Measurements from ENCODE around the gene MGMT. TPM values are rescaled to one million over a fixed set of nuclear protein-coding genes. Genes with fewer than 3 reads are reported as not detected.
A peak's percentile ranks its signal among the peaks of the same experiment; 100 is the strongest.

The MGMT gene
- polyA plus RNA-seq, 4 donors = 9.8 to 22.4 (median 17.9) TPM

DNA sequence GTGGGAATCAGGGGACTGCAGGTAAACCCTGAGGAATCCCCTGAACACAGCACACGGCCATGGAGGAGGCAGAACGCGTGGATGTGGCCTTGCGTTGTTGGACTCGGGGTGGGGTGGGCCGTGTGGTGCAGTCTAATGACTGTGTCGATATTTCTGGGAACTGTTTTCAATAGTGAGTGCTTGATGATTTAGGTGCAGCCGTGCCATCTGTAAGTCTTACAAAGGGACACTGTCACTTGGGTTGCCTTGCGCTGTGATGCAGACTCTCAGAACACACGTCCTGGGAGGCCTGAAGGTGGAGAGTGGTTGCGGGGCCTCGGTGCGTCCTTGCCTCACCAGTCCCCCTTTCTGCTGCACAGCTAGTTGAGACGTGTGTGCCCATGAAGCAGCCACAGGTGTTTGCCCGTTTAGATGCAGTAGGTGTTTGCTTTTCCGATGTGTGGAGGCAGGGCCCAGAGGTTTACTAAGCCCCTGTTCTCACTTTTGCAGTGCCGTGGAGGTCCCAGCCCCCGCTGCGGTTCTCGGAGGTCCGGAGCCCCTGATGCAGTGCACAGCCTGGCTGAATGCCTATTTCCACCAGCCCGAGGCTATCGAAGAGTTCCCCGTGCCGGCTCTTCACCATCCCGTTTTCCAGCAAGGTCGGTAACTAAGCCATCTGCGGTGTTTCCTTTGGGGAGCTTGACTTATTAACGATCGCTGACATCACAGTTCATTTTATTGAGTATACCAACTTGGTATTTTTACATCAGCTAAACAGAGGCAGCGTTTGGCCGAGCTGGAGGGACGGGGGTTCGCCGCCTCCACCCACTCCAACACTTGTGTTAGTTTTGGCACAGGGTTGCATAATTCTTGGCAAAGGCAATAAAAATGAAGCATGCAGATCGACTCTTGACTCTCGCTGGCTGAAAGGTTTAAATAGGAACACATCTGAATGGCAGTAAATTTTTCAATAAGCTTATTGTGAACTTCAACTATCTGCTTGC is 240.7 kb downstream of the MGMT start:
- Histone ChIP-seq H3K9me3 (ENCODE audit: control insufficient read depth in 2 of 2, insufficient read depth in 1 of 2, low read depth in 1 of 2, low read length in 1 of 2) (no peaks in the 10 kb centered on the region), H3K27me3 (ENCODE audit: control insufficient read depth in 3 of 3, insufficient read depth in 3 of 3, low read length in 3 of 3) (no peaks in the 10 kb centered on the region), H3K4me3 (ENCODE audit: low read depth in 1 of 3, low read length in 3 of 3) (no peak overlapping the region), H3K27ac (ENCODE audit: low read depth in 1 of 3, low read length in 2 of 3) (no peak overlapping the region), H3K36me3 (ENCODE audit: control insufficient read depth in 3 of 3, insufficient read depth in 2 of 3, low read depth in 1 of 3, low read length in 3 of 3) (peaks cover 0 to 24% (median 4%) of the 10 kb centered on the region in 3 donors), H3K4me1 (ENCODE audit: control insufficient read depth in 3 of 3, insufficient read depth in 2 of 3, low read depth in 1 of 3, low read length in 2 of 3) (no peaks in the 10 kb centered on the region)
- DNase-seq = no peak
- WGBS, 3 donors = 79 to 91% (median 90%) methylated on average over 37 of the region's 37 CpGs
- FAIRE-seq = no peak

GRCh38 chr10:129709101-129709500 is 242.1 kb downstream of the MGMT start:
- no peak for DNase-seq
- peaks cover 0 to 30% (median 4%) of the 10 kb centered on the region in 3 donors for H3K36me3 ChIP-seq (ENCODE audit: control insufficient read depth in 3 of 3, insufficient read depth in 2 of 3, low read depth in 1 of 3, low read length in 3 of 3)
- H3K4me3 ChIP-seq (ENCODE audit: low read depth in 1 of 3, low read length in 3 of 3) = no peak overlapping the region
- no peaks in the 10 kb centered on the region for H3K9me3 ChIP-seq (ENCODE audit: control insufficient read depth in 2 of 2, insufficient read depth in 1 of 2, low read depth in 1 of 2, low read length in 1 of 2)
- WGBS, 3 donors = 83 to 94% (median 93%) methylated on average over 7 of the region's 7 CpGs
- H3K27ac ChIP-seq (ENCODE audit: low read depth in 1 of 3, low read length in 2 of 3) = no peak overlapping the region
- no peaks in the 10 kb centered on the region for H3K27me3 ChIP-seq (ENCODE audit: control insufficient read depth in 3 of 3, insufficient read depth in 3 of 3, low read length in 3 of 3)
- H3K4me1 ChIP-seq (ENCODE audit: control insufficient read depth in 3 of 3, insufficient read depth in 2 of 3, low read depth in 1 of 3, low read length in 2 of 3) = no peaks in the 10 kb centered on the region
- FAIRE-seq = no peak

GRCh38 chr10:129709627-129710509 is 242.8 kb downstream of the MGMT start:
- no peaks in the 10 kb centered on the region for H3K27me3 ChIP-seq (ENCODE audit: control insufficient read depth in 3 of 3, insufficient read depth in 3 of 3, low read length in 3 of 3)
- H3K36me3 ChIP-seq (ENCODE audit: control insufficient read depth in 3 of 3, insufficient read depth in 2 of 3, low read depth in 1 of 3, low read length in 3 of 3) = peaks cover 0 to 30% (median 4%) of the 10 kb centered on the region in 3 donors
- H3K27ac ChIP-seq (ENCODE audit: low read depth in 1 of 3, low read length in 2 of 3) = no peak overlapping the region
- no peaks in the 10 kb centered on the region for H3K9me3 ChIP-seq (ENCODE audit: control insufficient read depth in 2 of 2, insufficient read depth in 1 of 2, low read depth in 1 of 2, low read length in 1 of 2)
- no peak for DNase-seq
- FAIRE-seq = no peak
- H3K4me1 ChIP-seq (ENCODE audit: control insufficient read depth in 3 of 3, insufficient read depth in 2 of 3, low read depth in 1 of 3, low read length in 2 of 3) = no peaks in the 10 kb centered on the region
- no peak overlapping the region for H3K4me3 ChIP-seq (ENCODE audit: low read depth in 1 of 3, low read length in 3 of 3)
- WGBS, 3 donors = 94 to 96% (median 94%) methylated on average over 16 of the region's 16 CpGs

GRCh38 chr10:129710510-129710847 is 243.4 kb downstream of the MGMT start:
- WGBS, 3 donors = 72 to 87% (median 79%) methylated on average over 4 of the region's 4 CpGs
- Histone ChIP-seq H3K4me3 (ENCODE audit: low read depth in 1 of 3, low read length in 3 of 3) (no peak overlapping the region), H3K9me3 (ENCODE audit: control insufficient read depth in 2 of 2, insufficient read depth in 1 of 2, low read depth in 1 of 2, low read length in 1 of 2) (no peaks in the 10 kb centered on the region), H3K27ac (ENCODE audit: low read depth in 1 of 3, low read length in 2 of 3) (no peak overlapping the region), H3K27me3 (ENCODE audit: control insufficient read depth in 3 of 3, insufficient read depth in 3 of 3, low read length in 3 of 3) (no peaks in the 10 kb centered on the region), H3K36me3 (ENCODE audit: control insufficient read depth in 3 of 3, insufficient read depth in 2 of 3, low read depth in 1 of 3, low read length in 3 of 3) (peaks cover 0 to 30% (median 4%) of the 10 kb centered on the region in 3 donors), H3K4me1 (ENCODE audit: control insufficient read depth in 3 of 3, insufficient read depth in 2 of 3, low read depth in 1 of 3, low read length in 2 of 3) (no peaks in the 10 kb centered on the region)
- DNase-seq = no peak
- FAIRE-seq = no peak

GRCh38 chr10:129711291-129711690 is 244.2 kb downstream of the MGMT start:
- Histone ChIP-seq H3K4me3 (ENCODE audit: low read depth in 1 of 3, low read length in 3 of 3) (no peak overlapping the region), H3K27ac (ENCODE audit: low read depth in 1 of 3, low read length in 2 of 3) (no peak overlapping the region), H3K27me3 (ENCODE audit: control insufficient read depth in 3 of 3, insufficient read depth in 3 of 3, low read length in 3 of 3) (no peaks in the 10 kb centered on the region), H3K36me3 (ENCODE audit: control insufficient read depth in 3 of 3, insufficient read depth in 2 of 3, low read depth in 1 of 3, low read length in 3 of 3) (peaks cover 0 to 27% (median 4%) of the 10 kb centered on the region in 3 donors), H3K4me1 (ENCODE audit: control insufficient read depth in 3 of 3, insufficient read depth in 2 of 3, low read depth in 1 of 3, low read length in 2 of 3) (no peaks in the 10 kb centered on the region), H3K9me3 (ENCODE audit: control insufficient read depth in 2 of 2, insufficient read depth in 1 of 2, low read depth in 1 of 2, low read length in 1 of 2) (no peaks in the 10 kb centered on the region)
- FAIRE-seq (no peak), DNase-seq (no peak)
- WGBS, 3 donors = 75 to 86% (median 83%) methylated on average over 6 of the region's 6 CpGs

- 91 to 98% (median 94%) methylated on average over 8 of the region's 8 CpGs for WGBS, 3 donors
- Histone ChIP-seq H3K27me3 (ENCODE audit: control insufficient read depth in 3 of 3, insufficient read depth in 3 of 3, low read length in 3 of 3) (no peaks in the 10 kb centered on the region), H3K36me3 (ENCODE audit: control insufficient read depth in 3 of 3, insufficient read depth in 2 of 3, low read depth in 1 of 3, low read length in 3 of 3) (peaks cover 0 to 26% (median 4%) of the 10 kb centered on the region in 3 donors), H3K4me3 (ENCODE audit: low read depth in 1 of 3, low read length in 3 of 3) (no peak overlapping the region), H3K9me3 (ENCODE audit: control insufficient read depth in 2 of 2, insufficient read depth in 1 of 2, low read depth in 1 of 2, low read length in 1 of 2) (no peaks in the 10 kb centered on the region), H3K4me1 (ENCODE audit: control insufficient read depth in 3 of 3, insufficient read depth in 2 of 3, low read depth in 1 of 3, low read length in 2 of 3) (no peaks in the 10 kb centered on the region), H3K27ac (ENCODE audit: low read depth in 1 of 3, low read length in 2 of 3) (no peak overlapping the region)
- DNase-seq (no peak), FAIRE-seq (no peak)
These were observed 245.0 kb downstream of the MGMT start for GRCh38 chr10:129712000-129712399.

DNA sequence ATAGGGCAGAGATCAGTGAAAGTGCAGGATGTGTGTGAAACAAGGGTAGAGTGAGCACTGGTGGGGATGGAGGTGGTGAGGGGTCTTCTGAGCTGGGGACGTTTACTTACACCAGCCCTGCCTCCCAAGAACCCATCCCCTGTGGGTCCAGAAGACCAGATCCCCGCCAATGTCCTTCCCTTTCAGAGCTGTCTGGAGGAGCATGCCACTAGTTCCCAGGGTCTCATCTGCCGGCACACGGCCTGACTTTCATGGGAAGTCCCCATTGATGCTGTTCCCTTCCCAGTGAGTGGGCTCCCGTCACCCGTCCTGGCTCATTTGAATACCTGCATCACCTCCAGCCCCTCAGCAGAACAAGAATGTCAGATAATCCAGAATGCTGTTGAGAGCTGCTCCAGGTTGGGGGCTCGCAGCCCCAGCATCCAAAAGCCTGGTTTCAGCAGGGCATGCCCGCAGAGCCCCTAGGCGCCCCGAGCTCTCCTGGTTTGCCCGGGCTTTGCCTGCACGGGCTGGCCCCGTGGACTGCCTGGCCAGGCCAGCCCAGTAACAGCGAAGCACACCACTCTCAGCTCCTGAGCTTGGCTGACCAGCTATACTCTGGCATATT is 246.7 kb downstream of the MGMT start:
- FAIRE-seq = no peak
- Histone ChIP-seq H3K9me3 (ENCODE audit: control insufficient read depth in 2 of 2, insufficient read depth in 1 of 2, low read depth in 1 of 2, low read length in 1 of 2) (no peaks in the 10 kb centered on the region), H3K36me3 (ENCODE audit: control insufficient read depth in 3 of 3, insufficient read depth in 2 of 3, low read depth in 1 of 3, low read length in 3 of 3) (peaks cover 0 to 17% (median 4%) of the 10 kb centered on the region in 3 donors), H3K27ac (ENCODE audit: low read depth in 1 of 3, low read length in 2 of 3) (no peak overlapping the region), H3K27me3 (ENCODE audit: control insufficient read depth in 3 of 3, insufficient read depth in 3 of 3, low read length in 3 of 3) (no peaks in the 10 kb centered on the region), H3K4me3 (ENCODE audit: low read depth in 1 of 3, low read length in 3 of 3) (no peak overlapping the region), H3K4me1 (ENCODE audit: control insufficient read depth in 3 of 3, insufficient read depth in 2 of 3, low read depth in 1 of 3, low read length in 2 of 3) (no peaks in the 10 kb centered on the region)
- DNase-seq = no peak
- WGBS, 3 donors = 92 to 95% (median 95%) methylated on average over 14 of the region's 14 CpGs

DNA sequence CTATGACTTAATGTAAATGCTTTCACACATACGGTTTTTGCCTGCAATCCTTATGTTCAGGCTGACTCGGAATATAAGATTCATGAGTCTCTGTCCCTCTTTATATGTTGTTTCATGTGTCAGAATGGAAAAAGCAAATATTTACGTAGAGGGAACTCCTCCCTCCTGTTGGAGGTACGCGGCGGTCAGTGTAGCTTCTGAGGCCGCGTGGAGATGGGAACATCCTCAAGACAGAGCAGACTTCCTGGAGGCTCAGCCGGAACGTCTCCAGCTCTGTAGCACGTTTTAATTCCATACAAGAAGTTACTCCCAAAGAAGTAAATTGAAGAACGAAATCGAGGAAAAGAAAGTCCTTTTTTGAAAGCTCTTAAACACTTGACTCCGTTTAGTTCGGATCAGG is 248.8 kb downstream of the MGMT start:
- peaks cover 0 to 20% (median 0%) of the 10 kb centered on the region in 3 donors for H3K36me3 ChIP-seq (ENCODE audit: control insufficient read depth in 3 of 3, insufficient read depth in 2 of 3, low read depth in 1 of 3, low read length in 3 of 3)
- H3K9me3 ChIP-seq (ENCODE audit: control insufficient read depth in 2 of 2, insufficient read depth in 1 of 2, low read depth in 1 of 2, low read length in 1 of 2) = peaks cover 0 to 2% of the 10 kb centered on the region in 2 donors
- DNase-seq (peak in 1 of 2 donors; percentile 9), FAIRE-seq (no peak)
- no peak overlapping the region for H3K27ac ChIP-seq (ENCODE audit: low read depth in 1 of 3, low read length in 2 of 3)
- 68 to 89% (median 84%) methylated on average over 15 of the region's 15 CpGs for WGBS, 3 donors
- H3K4me1 ChIP-seq (ENCODE audit: control insufficient read depth in 3 of 3, insufficient read depth in 2 of 3, low read depth in 1 of 3, low read length in 2 of 3) = no peaks in the 10 kb centered on the region
- H3K4me3 ChIP-seq (ENCODE audit: low read depth in 1 of 3, low read length in 3 of 3) = no peak overlapping the region
- no peaks in the 10 kb centered on the region for H3K27me3 ChIP-seq (ENCODE audit: control insufficient read depth in 3 of 3, insufficient read depth in 3 of 3, low read length in 3 of 3)
